Measurements from ENCODE around the gene CLEC3A.
"Not testable (repeated sequence)": the region's sequence is repeated elsewhere in the genome, so short reads cannot be mapped to it uniquely, and the experiment has no call there.

Gene CLEC3A

GRCh38 chr16:78057803-78058564 is 35.6 kb downstream of the CLEC3A start:
- ChIA-PET CTCF (interaction anchor here (0.6 kb wide), 1 partner anchor 873 kb away, joined by 5 read pairs; no protein-coding TSS in a partner anchor), POLR2A (no interaction called here)
- Histone ChIP-seq H3K27ac (ENCODE audit: extremely low read depth, low read depth, low read length) (no peak overlapping the region), H3K4me1 (ENCODE audit: control insufficient read depth, insufficient read depth, low read length) (no peaks in the 10 kb centered on the region), H3K9me3 (ENCODE audit: control insufficient read depth, insufficient read depth, low read depth, low read length) (no peaks in the 10 kb centered on the region), H3K4me3 (ENCODE audit: low read depth, low read length) (no peak overlapping the region), H3K36me3 (ENCODE audit: control insufficient read depth in 2 of 2, insufficient read depth in 1 of 2, low read length in 2 of 2) (no peaks in the 10 kb centered on the region)
- TF ChIP-seq ZNF654 (tag by site-specific recombination; IDR thresholded peaks at IDR 0.05; ENCODE audit: low read depth), result no peak
- no peak for TF ChIP-seq ZNF544 (tag by site-specific recombination; IDR thresholded peaks at IDR 0.05)
- no peak for TF ChIP-seq PATZ1 (tag by site-specific recombination; IDR thresholded peaks at IDR 0.05)
- no peak for TF ChIP-seq ZNF639 (tag by site-specific recombination; IDR thresholded peaks at IDR 0.05)
- no peak for TF ChIP-seq ZNF777 (tag by site-specific recombination; IDR thresholded peaks at IDR 0.05; ENCODE audit: borderline replicate concordance)
- no peak for TF ChIP-seq ZNF202 (tag by site-specific recombination; IDR thresholded peaks at IDR 0.05; ENCODE audit: borderline replicate concordance)
- TF ChIP-seq ZFP37 (tag by site-specific recombination; IDR thresholded peaks at IDR 0.05), result no peak
- TF ChIP-seq ZNF175 (tag by site-specific recombination; IDR thresholded peaks at IDR 0.05), result no peak
- TF ChIP-seq ZNF645 (tag by site-specific recombination; IDR thresholded peaks at IDR 0.05), result no peak
- TF ChIP-seq ZBTB6 (tag by site-specific recombination; IDR thresholded peaks at IDR 0.05), result no peak
- TF ChIP-seq ZNF785 (tag by site-specific recombination; IDR thresholded peaks at IDR 0.05), result no peak
- TF ChIP-seq ZNF610 (tag by site-specific recombination; IDR thresholded peaks at IDR 0.05; ENCODE audit: borderline replicate concordance), result no peak
- TF ChIP-seq PRDM2 (tag by site-specific recombination; IDR thresholded peaks at IDR 0.05; ENCODE audit: borderline replicate concordance), result no peak

DNA sequence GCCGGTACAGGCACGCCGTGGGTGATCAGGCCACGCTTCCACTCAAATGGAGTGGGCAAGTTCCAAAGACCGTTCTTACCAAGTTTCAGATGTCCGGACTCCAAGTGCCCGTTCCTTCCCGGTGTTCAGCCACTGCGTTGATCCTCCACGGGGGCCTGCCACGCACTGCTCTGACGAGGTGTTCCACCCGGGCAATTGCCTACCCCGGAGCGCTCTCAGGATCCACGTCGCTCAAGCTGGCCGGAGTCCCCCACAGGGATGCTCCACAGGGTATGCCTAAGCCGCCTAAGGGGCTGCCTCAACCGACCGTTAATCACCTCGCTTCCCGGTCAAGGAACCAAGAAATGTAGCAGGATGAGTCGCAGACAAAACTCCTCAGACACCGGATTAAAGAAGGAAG is 37.5 kb downstream of the CLEC3A start:
- H3K4me3 ChIP-seq (ENCODE audit: low read depth, low read length); CTCF ChIA-PET; H3K9me3 ChIP-seq (ENCODE audit: control insufficient read depth, insufficient read depth, low read depth, low read length); POLR2A ChIA-PET; H3K36me3 ChIP-seq (ENCODE audit: control insufficient read depth in 2 of 2, insufficient read depth in 1 of 2, low read length in 2 of 2); H3K27ac ChIP-seq (ENCODE audit: extremely low read depth, low read depth, low read length); H3K4me1 ChIP-seq (ENCODE audit: control insufficient read depth, insufficient read depth, low read length): not testable (repeated sequence)
